GM18909 (cell line): ENCODE measurements around the gene MYH11.
"Not testable (repeated sequence)": the region's sequence is repeated elsewhere in the genome, so short reads cannot be mapped to it uniquely, and the experiment has no call there.

Experiments used
- ATAC-seq: cut with Tn5 transposase; IDR thresholded peaks from one replicate; pipeline ENCODE4 v1.9.1; 2021; ENCODE audit warnings: mild to moderate bottlenecking; ENCODE audit not compliant: unreplicated experiment, poor library complexity

The MYH11 gene

GRCh38 chr16:15732416-15732815 is 124.4 kb downstream of the MYH11 start:
- ATAC-seq, result no peak

GRCh38 chr16:15729152-15729551 is 127.7 kb downstream of the MYH11 start:
- no peak for ATAC-seq

- ATAC-seq, result not testable (repeated sequence)
Observed at GRCh38 chr16:15727697-15728096, 129.1 kb downstream of the MYH11 start.

- ATAC-seq, result no peak
Observed at GRCh38 chr16:15726715-15727114, 130.1 kb downstream of the MYH11 start.

GRCh38 chr16:15725641-15726240 is 131.1 kb downstream of the MYH11 start:
- no peak for ATAC-seq

- ATAC-seq, result no peak
Observed at GRCh38 chr16:15723808-15724207, 133.0 kb downstream of the MYH11 start.

- ATAC-seq, result no peak
Observed at GRCh38 chr16:15721018-15721417, 135.8 kb downstream of the MYH11 start.

GRCh38 chr16:15716694-15717447 is 140.0 kb downstream of the MYH11 start:
- ATAC-seq, result no peak

GRCh38 chr16:15715221-15715620 is 141.6 kb downstream of the MYH11 start:
- ATAC-seq, result no peak

- no peak for ATAC-seq
Observed at GRCh38 chr16:15714393-15715172, 142.2 kb downstream of the MYH11 start.

- no peak for ATAC-seq
Observed at GRCh38 chr16:15708997-15709396, 147.8 kb downstream of the MYH11 start.

- ATAC-seq, result no peak
Observed at GRCh38 chr16:15708096-15708495, 148.7 kb downstream of the MYH11 start.

- ATAC-seq, result no peak
Observed at GRCh38 chr16:15707332-15707731, 149.5 kb downstream of the MYH11 start.

- no peak for ATAC-seq
Observed at GRCh38 chr16:15705064-15705565, 151.7 kb downstream of the MYH11 start.

- ATAC-seq, result no peak
Observed at GRCh38 chr16:15704545-15704987, 152.3 kb downstream of the MYH11 start.

GRCh38 chr16:15703029-15703736 is 153.6 kb downstream of the MYH11 start:
- ATAC-seq, result no peak

GRCh38 chr16:15701975-15702970 is 154.6 kb downstream of the MYH11 start:
- no peak for ATAC-seq

GRCh38 chr16:15701367-15701766 is 155.5 kb downstream of the MYH11 start:
- ATAC-seq, result no peak

GRCh38 chr16:15699819-15700218 is 157.0 kb downstream of the MYH11 start:
- no peak for ATAC-seq
